HepG2 (cell line): ENCODE measurements around the gene POU3F1. TPM values are rescaled to one million over a fixed set of nuclear protein-coding genes. Genes with fewer than 3 reads are reported as not detected.

Experiments
- AGO1 ChIP-seq: fragments of 200-400 bp; formaldehyde crosslinking; IDR thresholded peaks from 2 replicates; pipeline ENCODE4 v1.6.1; 2017; ENCODE audit warnings: mild to moderate bottlenecking, low read depth, low read length, moderate library complexity; ENCODE audit not compliant: poor library complexity, severe bottlenecking
- AHR ChIP-seq: IDR thresholded peaks from 2 replicates; pipeline ENCODE4 v1.6.1; 2018; ENCODE audit warnings: missing genetic modification reagents, missing compliant biosample characterization
- AKAP8 ChIP-seq: sonication (generic); formaldehyde crosslinking; IDR thresholded peaks from 2 replicates; pipeline ENCODE4 v1.5.1; 2020; ENCODE audit warnings: mild to moderate bottlenecking, missing genetic modification reagents
- ARHGAP35 ChIP-seq: sonication (generic); formaldehyde crosslinking; IDR thresholded peaks from 2 replicates; pipeline ENCODE4 v1.9.0; 2022; ENCODE audit warnings: mild to moderate bottlenecking, inconsistent platforms, moderate library complexity, missing genetic modification reagents, borderline replicate concordance
- CHCHD3 ChIP-seq: sonication (generic); formaldehyde crosslinking; IDR thresholded peaks from 2 replicates; pipeline ENCODE4 v1.8.0; 2022; ENCODE audit warnings: mild to moderate bottlenecking, missing genetic modification reagents, moderate library complexity
- ESRRA ChIP-seq: sonication (generic); formaldehyde crosslinking; IDR thresholded peaks from 2 replicates; pipeline ENCODE4 v1.5.1; 2020; ENCODE audit warnings: mild to moderate bottlenecking, low read depth, missing genetic modification reagents
- ETV5 ChIP-seq: IDR thresholded peaks from 2 replicates; pipeline ENCODE4 v1.6.1; 2018; ENCODE audit warnings: missing biosample characterization, missing genetic modification reagents, inconsistent platforms, borderline replicate concordance
- MLLT10 ChIP-seq: sonication (generic); formaldehyde crosslinking; IDR thresholded peaks from 2 replicates; pipeline ENCODE4 v1.4.0; 2020; ENCODE audit warnings: missing genetic modification reagents
- NFIB ChIP-seq: sonication (generic); formaldehyde crosslinking; IDR thresholded peaks from 2 replicates; pipeline ENCODE4 v1.9.0; 2021; ENCODE audit warnings: missing genetic modification reagents, mild to moderate bottlenecking, borderline replicate concordance
- PHF8 ChIP-seq: sonication (generic); formaldehyde crosslinking; IDR thresholded peaks from 2 replicates; pipeline ENCODE4 v1.5.0; 2020; ENCODE audit warnings: missing genetic modification reagents
- RFX3 ChIP-seq: IDR thresholded peaks from 2 replicates; pipeline ENCODE4 v1.6.1; 2016; ENCODE audit warnings: missing biosample characterization, missing genetic modification reagents
- SATB2 ChIP-seq: sonication (generic); formaldehyde crosslinking; IDR thresholded peaks from 2 replicates; pipeline ENCODE4 v1.5.0; 2020; ENCODE audit warnings: missing genetic modification reagents
- SP140L ChIP-seq: sonication (generic); formaldehyde crosslinking; IDR thresholded peaks from 2 replicates; pipeline ENCODE4 v1.4.0; 2020; ENCODE audit warnings: missing genetic modification reagents, borderline replicate concordance
- SSRP1 ChIP-seq: IDR thresholded peaks from 2 replicates; pipeline ENCODE4 v1.6.1; 2016; ENCODE audit warnings: control low read depth
- U2AF2 ChIP-seq: fragments of 200-400 bp; formaldehyde crosslinking; IDR thresholded peaks from 2 replicates; pipeline ENCODE4 v1.6.1; 2017; ENCODE audit warnings: low read depth, mild to moderate bottlenecking, low read length
- ZBTB21 ChIP-seq: sonication (generic); formaldehyde crosslinking; IDR thresholded peaks from 2 replicates; pipeline ENCODE4 v1.4.0; 2020; ENCODE audit warnings: missing genetic modification reagents
- ZFX ChIP-seq: sonication (generic); formaldehyde crosslinking; IDR thresholded peaks from 2 replicates; pipeline ENCODE4 v1.4.0; 2020; ENCODE audit warnings: mild to moderate bottlenecking, low read depth, missing genetic modification reagents, moderate library complexity
- ZNF33A ChIP-seq: sonication (generic); formaldehyde crosslinking; IDR thresholded peaks from 2 replicates; pipeline ENCODE4 v1.5.1; 2020; ENCODE audit warnings: missing genetic modification reagents, mild to moderate bottlenecking, moderate library complexity, borderline replicate concordance
- ZNF432 ChIP-seq: sonication (generic); formaldehyde crosslinking; IDR thresholded peaks from 2 replicates; pipeline ENCODE4 v1.5.0; 2020; ENCODE audit warnings: missing genetic modification reagents, mild to moderate bottlenecking, borderline replicate concordance
- ZNF644 ChIP-seq: IDR thresholded peaks from 2 replicates; pipeline ENCODE4 v1.6.1; 2016; ENCODE audit warnings: low read depth
- ZNF776 ChIP-seq: sonication (generic); formaldehyde crosslinking; IDR thresholded peaks from 2 replicates; pipeline ENCODE4 v1.4.0; 2020; ENCODE audit warnings: mild to moderate bottlenecking, missing genetic modification reagents
- ZNF781 ChIP-seq: sonication (generic); formaldehyde crosslinking; IDR thresholded peaks from 2 replicates; pipeline ENCODE4 v1.5.1; 2020; ENCODE audit warnings: borderline replicate concordance, mild to moderate bottlenecking, missing genetic modification reagents; ENCODE audit errors: not compliant biosample characterization
- ZNF792 ChIP-seq: IDR thresholded peaks from 2 replicates; pipeline ENCODE4 v1.6.1; 2016
- ZSCAN21 ChIP-seq: sonication (generic); formaldehyde crosslinking; IDR thresholded peaks from 2 replicates; pipeline ENCODE4 v1.8.0; 2022; ENCODE audit warnings: mild to moderate bottlenecking, missing genetic modification reagents, moderate library complexity, borderline replicate concordance
- polyA plus RNA-seq, 8 experiments: library from polyadenylated mRNA; depleted of rRNA in 3 of 8; stranded (reverse) in 7 of 8; unstranded in 1 of 8; fragments of >200 nt; fragmentation: Illumina TruSeq in 4 of 8; extraction: Trizol in 4 of 8; gene quantifications; 2 replicates each; pipeline versions ENCODE4 v1.2.1 to v1.2.3, GENCODE V29; 2011 to 2016; ENCODE audit warnings: low read depth in 4 of 8, missing spikeins in 1 of 8, mixed read lengths in 1 of 8; ENCODE audit not compliant: insufficient read depth in 1 of 8
- total RNA-seq, 5 experiments: library from RNA; depleted of rRNA; stranded (reverse); fragments of >200 nt; fragmentation: Illumina TruSeq; extraction: Trizol; gene quantifications; 2 replicates each; pipeline ENCODE4 v1.2.3, GENCODE V29; 2016; ENCODE audit warnings: low read depth in 1 of 5
- TF ChIP-seq, protein P1 (sequence below): sonication (generic); formaldehyde crosslinking; IDR thresholded peaks from 2 replicates; pipeline ENCODE4 v1.4.0; 2020; ENCODE audit warnings: missing genetic modification reagents
- TF ChIP-seq, protein P2 (sequence below): IDR thresholded peaks from 2 replicates; pipeline ENCODE4 v1.6.1; 2012; ENCODE audit warnings: inconsistent platforms

Gene POU3F1
- total and polyA plus RNA-seq, 2 of the 13 experiments (the other 11 are each of a cell fraction or from before 2014, with no cell fraction given) = not detected

DNA sequence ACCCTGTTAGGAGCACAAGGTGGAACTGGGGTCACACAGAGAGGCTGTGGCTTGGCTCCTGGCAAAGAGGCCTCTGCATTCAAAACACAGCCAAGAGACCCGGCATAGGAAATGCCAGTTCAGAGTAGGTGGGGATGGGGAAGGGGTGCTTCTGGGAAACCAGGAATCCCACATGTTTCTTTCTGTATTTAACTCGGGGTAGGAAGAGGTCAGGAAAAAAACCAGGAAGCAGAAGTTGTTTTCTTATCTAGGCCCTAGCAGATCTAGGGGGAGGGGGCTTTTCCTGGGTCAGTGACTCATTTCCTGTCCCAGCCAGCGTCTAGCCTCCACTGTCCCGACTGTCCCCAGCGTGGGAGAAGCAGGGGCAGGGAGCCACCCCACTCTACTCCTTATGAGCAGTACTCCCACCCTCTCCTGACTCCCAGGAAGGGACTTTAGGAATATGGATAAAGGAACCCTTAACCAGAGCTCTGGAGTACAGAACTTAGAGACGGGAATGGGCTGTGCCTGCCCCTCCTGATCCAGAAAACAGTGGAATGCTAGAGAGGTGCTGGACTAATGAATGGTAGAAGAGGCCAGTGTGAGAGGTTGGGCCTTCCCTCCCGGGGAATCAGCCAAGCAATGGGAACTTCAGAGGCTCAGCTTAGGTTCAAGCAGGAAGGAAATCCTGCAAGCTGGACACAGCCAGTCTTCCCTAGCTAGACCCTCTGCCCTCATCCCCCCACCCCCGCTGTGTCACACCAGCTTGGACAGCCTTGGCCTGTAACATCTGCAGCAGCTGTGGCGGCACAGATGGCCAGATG lies 47.0 kb downstream of the POU3F1 start (continued):
- no peak for TF ChIP-seq AKAP8 (CRISPR knock-in tag)
- no peak for TF ChIP-seq AGO1
- no peak for TF ChIP-seq ZNF644 (CRISPR knock-in tag)
- TF ChIP-seq, protein P1, sequence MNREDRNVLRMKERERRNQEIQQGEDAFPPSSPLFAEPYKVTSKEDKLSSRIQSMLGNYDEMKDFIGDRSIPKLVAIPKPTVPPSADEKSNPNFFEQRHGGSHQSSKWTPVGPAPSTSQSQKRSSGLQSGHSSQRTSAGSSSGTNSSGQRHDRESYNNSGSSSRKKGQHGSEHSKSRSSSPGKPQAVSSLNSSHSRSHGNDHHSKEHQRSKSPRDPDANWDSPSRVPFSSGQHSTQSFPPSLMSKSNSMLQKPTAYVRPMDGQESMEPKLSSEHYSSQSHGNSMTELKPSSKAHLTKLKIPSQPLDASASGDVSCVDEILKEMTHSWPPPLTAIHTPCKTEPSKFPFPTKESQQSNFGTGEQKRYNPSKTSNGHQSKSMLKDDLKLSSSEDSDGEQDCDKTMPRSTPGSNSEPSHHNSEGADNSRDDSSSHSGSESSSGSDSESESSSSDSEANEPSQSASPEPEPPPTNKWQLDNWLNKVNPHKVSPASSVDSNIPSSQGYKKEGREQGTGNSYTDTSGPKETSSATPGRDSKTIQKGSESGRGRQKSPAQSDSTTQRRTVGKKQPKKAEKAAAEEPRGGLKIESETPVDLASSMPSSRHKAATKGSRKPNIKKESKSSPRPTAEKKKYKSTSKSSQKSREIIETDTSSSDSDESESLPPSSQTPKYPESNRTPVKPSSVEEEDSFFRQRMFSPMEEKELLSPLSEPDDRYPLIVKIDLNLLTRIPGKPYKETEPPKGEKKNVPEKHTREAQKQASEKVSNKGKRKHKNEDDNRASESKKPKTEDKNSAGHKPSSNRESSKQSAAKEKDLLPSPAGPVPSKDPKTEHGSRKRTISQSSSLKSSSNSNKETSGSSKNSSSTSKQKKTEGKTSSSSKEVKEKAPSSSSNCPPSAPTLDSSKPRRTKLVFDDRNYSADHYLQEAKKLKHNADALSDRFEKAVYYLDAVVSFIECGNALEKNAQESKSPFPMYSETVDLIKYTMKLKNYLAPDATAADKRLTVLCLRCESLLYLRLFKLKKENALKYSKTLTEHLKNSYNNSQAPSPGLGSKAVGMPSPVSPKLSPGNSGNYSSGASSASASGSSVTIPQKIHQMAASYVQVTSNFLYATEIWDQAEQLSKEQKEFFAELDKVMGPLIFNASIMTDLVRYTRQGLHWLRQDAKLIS = no peak
- no peak for TF ChIP-seq ESRRA
- TF ChIP-seq U2AF2 = no peak
- TF ChIP-seq, protein P2, sequence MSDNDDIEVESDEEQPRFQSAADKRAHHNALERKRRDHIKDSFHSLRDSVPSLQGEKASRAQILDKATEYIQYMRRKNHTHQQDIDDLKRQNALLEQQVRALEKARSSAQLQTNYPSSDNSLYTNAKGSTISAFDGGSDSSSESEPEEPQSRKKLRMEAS = no peak; the same call in 1 of the 2 replicates
- 0 out of 2 replicates have a peak, but pooled peaks have one; percentile 4 for TF ChIP-seq ZSCAN21 (CRISPR knock-in tag)
- TF ChIP-seq ZNF781 (CRISPR knock-in tag) = peak; percentile 51
- TF ChIP-seq AHR = no peak
- no peak for TF ChIP-seq ZNF33A (CRISPR knock-in tag)
- no peak for TF ChIP-seq PHF8 (CRISPR knock-in tag)
- no peak for TF ChIP-seq CHCHD3
- no peak for TF ChIP-seq NFIB (CRISPR knock-in tag)
- TF ChIP-seq RFX3 (CRISPR knock-in tag) = no peak
- TF ChIP-seq MLLT10 (CRISPR knock-in tag) = no peak
- no peak for TF ChIP-seq ARHGAP35 (CRISPR knock-in tag)
- no peak; the same call in 1 of the 2 replicates for TF ChIP-seq SSRP1 (CRISPR knock-in tag)
- no peak for TF ChIP-seq SATB2 (CRISPR knock-in tag)
- no peak for TF ChIP-seq ZNF792 (CRISPR knock-in tag)
- no peak for TF ChIP-seq ZNF432 (CRISPR knock-in tag)
- TF ChIP-seq ETV5 (CRISPR knock-in tag) = peak; percentile 86; the same call in 1 of the 2 replicates
- no peak for TF ChIP-seq ZNF776 (CRISPR knock-in tag)
- peak; percentile 51; the same call in 1 of the 2 replicates for TF ChIP-seq ZFX (CRISPR knock-in tag)
- TF ChIP-seq SP140L (CRISPR knock-in tag) = no peak
- TF ChIP-seq ZBTB21 (CRISPR knock-in tag) = no peak
